Keratinocyte (primary cell): ENCODE data around the gene ZNF467.

Experiments
- EZH2 ChIP-seq: IDR thresholded peaks from one replicate; pipeline ENCODE4 v1.6.1; 2012; ENCODE audit warnings: inconsistent platforms, mild to moderate bottlenecking, low read length, moderate library complexity
- TF ChIP-seq, protein P1 (sequence below), 3 experiments: IDR thresholded peaks in 1 of 3; conservative IDR thresholded peaks in 1 of 3; optimal IDR thresholded peaks in 1 of 3; 2 replicates in 2 of 3; 3 replicates in 1 of 3; pipeline versions ENCODE3 to v1.5.1; 2011; ENCODE audit warnings: low read length in 3 of 3, mild to moderate bottlenecking in 3 of 3, moderate library complexity in 2 of 3, control low read depth in 1 of 3, inconsistent platforms in 1 of 3; ENCODE audit not compliant: insufficient read depth in 2 of 3; ENCODE audit errors: extremely low read depth in 1 of 3

DNA sequence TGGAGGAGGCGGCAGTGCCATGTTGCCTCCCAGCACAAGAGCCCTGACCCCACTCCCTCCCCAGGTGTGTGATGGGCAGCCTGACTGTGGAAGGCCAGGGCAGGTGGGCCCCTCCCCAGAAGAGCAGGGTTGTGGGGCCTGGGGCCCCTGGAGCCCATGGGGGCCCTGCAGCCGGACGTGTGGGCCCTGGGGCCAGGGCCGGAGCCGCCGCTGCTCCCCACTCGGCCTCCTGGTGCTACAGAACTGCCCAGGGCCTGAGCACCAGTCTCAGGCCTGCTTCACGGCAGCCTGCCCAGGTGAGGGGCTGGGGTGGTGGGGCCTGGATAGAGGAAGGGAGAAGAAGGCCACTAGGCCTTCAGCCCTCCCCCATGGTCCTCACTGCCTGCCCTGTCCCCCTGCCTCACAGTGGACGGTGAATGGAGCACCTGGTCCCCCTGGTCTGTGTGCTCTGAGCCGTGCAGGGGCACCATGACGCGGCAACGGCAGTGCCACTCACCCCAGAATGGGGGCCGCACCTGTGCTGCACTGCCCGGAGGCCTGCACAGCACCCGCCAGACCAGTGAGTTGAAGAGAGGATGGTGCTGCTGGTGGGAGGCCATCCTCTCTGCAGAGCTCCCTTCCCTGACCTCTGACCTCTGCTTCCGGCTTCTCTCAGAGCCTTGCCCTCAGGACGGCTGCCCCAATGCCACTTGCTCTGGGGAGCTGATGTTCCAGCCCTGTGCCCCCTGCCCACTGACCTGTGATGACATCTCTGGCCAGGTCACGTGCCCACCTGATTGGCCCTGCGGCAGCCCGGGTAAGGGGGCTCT, 18.2 kb upstream of the ZNF467 start:
- no peak for TF ChIP-seq EZH2
- TF ChIP-seq, protein P1, sequence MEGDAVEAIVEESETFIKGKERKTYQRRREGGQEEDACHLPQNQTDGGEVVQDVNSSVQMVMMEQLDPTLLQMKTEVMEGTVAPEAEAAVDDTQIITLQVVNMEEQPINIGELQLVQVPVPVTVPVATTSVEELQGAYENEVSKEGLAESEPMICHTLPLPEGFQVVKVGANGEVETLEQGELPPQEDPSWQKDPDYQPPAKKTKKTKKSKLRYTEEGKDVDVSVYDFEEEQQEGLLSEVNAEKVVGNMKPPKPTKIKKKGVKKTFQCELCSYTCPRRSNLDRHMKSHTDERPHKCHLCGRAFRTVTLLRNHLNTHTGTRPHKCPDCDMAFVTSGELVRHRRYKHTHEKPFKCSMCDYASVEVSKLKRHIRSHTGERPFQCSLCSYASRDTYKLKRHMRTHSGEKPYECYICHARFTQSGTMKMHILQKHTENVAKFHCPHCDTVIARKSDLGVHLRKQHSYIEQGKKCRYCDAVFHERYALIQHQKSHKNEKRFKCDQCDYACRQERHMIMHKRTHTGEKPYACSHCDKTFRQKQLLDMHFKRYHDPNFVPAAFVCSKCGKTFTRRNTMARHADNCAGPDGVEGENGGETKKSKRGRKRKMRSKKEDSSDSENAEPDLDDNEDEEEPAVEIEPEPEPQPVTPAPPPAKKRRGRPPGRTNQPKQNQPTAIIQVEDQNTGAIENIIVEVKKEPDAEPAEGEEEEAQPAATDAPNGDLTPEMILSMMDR (optimal IDR thresholded peaks at IDR 0.05 in 1 of 3, IDR thresholded peaks at IDR 0.05 in 1 of 3, conservative IDR thresholded peaks at IDR 0.05 in 1 of 3; ENCODE audit: extremely low read depth in 1 of 3, insufficient read depth in 2 of 3, low read length in 3 of 3), result no peak
